Glutamatergic neuron (in vitro differentiated cells): ENCODE measurements around the gene CFAP92. TPM values are rescaled to one million over a fixed set of nuclear protein-coding genes. Genes with fewer than 3 reads are reported as not detected.

Source experiments
- DNase-seq: peaks from one replicate; pipeline ENCODE4 v3.0.0; 2022
- H3K27ac Mint-ChIP-seq: one replicate; pipeline ENCODE4 v1.8.0; 2020; ENCODE audit warnings: mild to moderate bottlenecking, mixed read lengths, inconsistent platforms; ENCODE audit not compliant: unreplicated experiment
- H3K27me3 Mint-ChIP-seq: one replicate; pipeline ENCODE4 v1.8.0; 2020; ENCODE audit warnings: mild to moderate bottlenecking, moderate library complexity, mixed read lengths, inconsistent platforms; ENCODE audit not compliant: unreplicated experiment
- H3K36me3 Mint-ChIP-seq: one replicate; pipeline ENCODE4 v1.8.0; 2020; ENCODE audit warnings: mild to moderate bottlenecking, mixed read lengths, inconsistent platforms; ENCODE audit not compliant: unreplicated experiment
- H3K4me1 Mint-ChIP-seq: one replicate; pipeline ENCODE4 v1.8.0; 2020; ENCODE audit warnings: mild to moderate bottlenecking, low read depth, mixed read lengths, inconsistent platforms; ENCODE audit not compliant: unreplicated experiment
- H3K4me3 Mint-ChIP-seq: one replicate; pipeline ENCODE4 v1.8.0; 2020; ENCODE audit warnings: mild to moderate bottlenecking, mixed read lengths, inconsistent platforms; ENCODE audit not compliant: unreplicated experiment
- H3K9me3 Mint-ChIP-seq: one replicate; pipeline ENCODE4 v1.8.0; 2020; ENCODE audit warnings: mild to moderate bottlenecking, moderate library complexity, mixed read lengths, inconsistent platforms; ENCODE audit not compliant: unreplicated experiment
- total RNA-seq: library from RNA; stranded (reverse); fragmentation: NEBNext Ultra II Directional; extraction: Animal tissue kit (Norgen Biotek cat#: 25700); gene quantifications from one replicate; pipeline ENCODE4 v1.2.1, GENCODE V29; 2021; ENCODE audit not compliant: unreplicated experiment
- TF ChIP-seq, protein P1 (sequence below): fragments of 200-600 bp; sonication (generic); IDR thresholded peaks from one replicate; pipeline ENCODE4 v1.5.0; 2021; ENCODE audit not compliant: partially characterized antibody, unreplicated experiment

Gene CFAP92
- total RNA-seq, 1 donor from 2014 or later = 0.15 TPM

DNA sequence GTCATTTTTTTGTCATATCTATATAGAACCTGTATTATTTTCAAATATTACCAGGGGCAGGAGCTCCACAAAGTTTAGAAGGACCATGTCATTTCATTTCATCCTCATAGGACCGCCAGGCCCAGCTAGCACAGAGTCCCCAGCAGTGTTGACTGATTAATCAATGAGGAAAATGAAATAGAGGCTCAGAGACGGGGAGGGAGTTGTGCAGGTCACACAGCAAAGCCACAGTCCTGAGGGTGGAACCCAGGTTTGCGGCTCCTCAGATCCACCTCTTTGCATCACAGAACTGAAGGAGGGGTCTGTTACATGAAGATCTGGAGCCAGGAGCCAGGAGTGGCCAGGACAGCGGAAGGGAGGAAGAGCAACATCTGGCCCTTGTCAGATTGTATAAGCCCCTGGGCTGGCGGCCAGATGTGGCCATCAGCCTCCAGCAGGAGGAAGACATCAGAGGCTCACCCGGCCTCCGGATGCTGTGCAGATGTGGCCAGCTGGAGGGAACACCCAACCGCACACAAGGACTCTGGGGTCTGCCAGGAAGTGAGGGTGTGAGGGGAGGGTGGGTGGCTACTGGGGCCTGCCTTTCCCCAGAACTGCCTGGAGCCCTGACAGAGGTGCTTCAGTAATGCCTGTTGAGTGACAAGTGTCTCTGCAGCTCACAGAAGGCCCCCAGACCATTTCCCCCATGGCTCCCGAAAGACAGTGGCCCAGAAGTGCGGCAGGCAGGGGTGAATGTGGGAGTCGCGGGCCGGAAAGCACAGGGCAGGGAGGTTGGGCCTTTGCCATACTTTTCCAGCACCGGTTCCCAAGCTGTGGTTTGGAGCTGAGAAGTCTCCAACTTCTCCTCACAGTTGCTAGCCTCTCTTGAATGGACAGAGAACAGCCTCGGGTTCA, 28.5 kb upstream of the CFAP92 start:
- H3K36me3 Mint-ChIP-seq = no peaks in the 10 kb centered on the region
- TF ChIP-seq, protein P1, sequence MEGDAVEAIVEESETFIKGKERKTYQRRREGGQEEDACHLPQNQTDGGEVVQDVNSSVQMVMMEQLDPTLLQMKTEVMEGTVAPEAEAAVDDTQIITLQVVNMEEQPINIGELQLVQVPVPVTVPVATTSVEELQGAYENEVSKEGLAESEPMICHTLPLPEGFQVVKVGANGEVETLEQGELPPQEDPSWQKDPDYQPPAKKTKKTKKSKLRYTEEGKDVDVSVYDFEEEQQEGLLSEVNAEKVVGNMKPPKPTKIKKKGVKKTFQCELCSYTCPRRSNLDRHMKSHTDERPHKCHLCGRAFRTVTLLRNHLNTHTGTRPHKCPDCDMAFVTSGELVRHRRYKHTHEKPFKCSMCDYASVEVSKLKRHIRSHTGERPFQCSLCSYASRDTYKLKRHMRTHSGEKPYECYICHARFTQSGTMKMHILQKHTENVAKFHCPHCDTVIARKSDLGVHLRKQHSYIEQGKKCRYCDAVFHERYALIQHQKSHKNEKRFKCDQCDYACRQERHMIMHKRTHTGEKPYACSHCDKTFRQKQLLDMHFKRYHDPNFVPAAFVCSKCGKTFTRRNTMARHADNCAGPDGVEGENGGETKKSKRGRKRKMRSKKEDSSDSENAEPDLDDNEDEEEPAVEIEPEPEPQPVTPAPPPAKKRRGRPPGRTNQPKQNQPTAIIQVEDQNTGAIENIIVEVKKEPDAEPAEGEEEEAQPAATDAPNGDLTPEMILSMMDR = no peak
- H3K9me3 Mint-ChIP-seq = no peaks in the 10 kb centered on the region
- H3K27me3 Mint-ChIP-seq = peaks cover 8% of the 10 kb centered on the region
- no peak overlapping the region for H3K4me3 Mint-ChIP-seq
- H3K27ac Mint-ChIP-seq = no peak overlapping the region
- no peak for DNase-seq
- H3K4me1 Mint-ChIP-seq = peaks cover 12% of the 10 kb centered on the region

DNA sequence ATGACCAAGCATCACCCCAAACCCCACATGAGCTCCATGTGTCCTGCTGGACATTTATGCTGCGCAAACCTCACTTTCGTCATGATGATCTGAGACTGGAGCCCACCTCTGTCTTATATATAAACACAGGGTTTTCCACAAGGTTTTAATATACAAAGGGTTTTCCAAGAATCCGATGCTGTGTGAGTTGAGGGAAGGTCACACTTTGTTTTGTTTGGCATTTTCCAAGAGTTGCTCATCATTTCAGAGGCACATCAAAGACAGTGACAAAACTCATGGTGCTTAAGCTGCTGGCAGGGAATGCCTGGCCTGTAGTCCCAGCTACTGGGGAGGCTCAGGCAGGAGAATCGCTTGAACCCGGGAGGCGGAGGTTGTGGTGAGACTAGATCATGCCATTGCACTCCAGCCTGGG, 27.3 kb upstream of the CFAP92 start:
- H3K36me3 Mint-ChIP-seq = no peaks in the 10 kb centered on the region
- no peak overlapping the region for H3K27ac Mint-ChIP-seq
- DNase-seq = no peak
- TF ChIP-seq, protein P1 = no peak
- peaks cover 4% of the 10 kb centered on the region for H3K27me3 Mint-ChIP-seq
- no peak overlapping the region for H3K4me3 Mint-ChIP-seq
- no peaks in the 10 kb centered on the region for H3K9me3 Mint-ChIP-seq
- H3K4me1 Mint-ChIP-seq = peaks cover 12% of the 10 kb centered on the region

DNA sequence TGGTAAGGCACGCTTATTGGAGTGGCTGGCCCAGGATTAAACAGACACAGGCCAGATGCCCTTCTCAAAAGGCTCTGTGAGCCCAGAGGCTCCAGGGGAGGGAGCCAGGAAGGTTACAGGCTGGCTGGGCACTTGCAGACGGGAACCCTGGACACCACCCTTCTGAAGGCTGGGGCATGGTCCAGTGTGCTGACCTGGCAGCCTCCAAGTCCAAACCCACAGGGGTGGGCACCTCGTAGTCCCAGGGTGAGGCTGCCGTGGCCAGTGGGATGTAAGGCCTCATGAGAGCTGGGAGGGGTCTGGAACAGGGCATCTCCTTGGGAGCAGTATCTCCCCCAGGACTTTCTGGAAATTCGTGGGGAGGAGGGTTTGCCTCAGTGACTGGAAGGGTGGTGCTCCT, 26.8 kb upstream of the CFAP92 start:
- Mint-ChIP-seq H3K27me3 (peaks cover 4% of the 10 kb centered on the region), H3K9me3 (no peaks in the 10 kb centered on the region), H3K27ac (no peak overlapping the region), H3K4me1 (peaks cover 12% of the 10 kb centered on the region), H3K4me3 (no peak overlapping the region), H3K36me3 (no peaks in the 10 kb centered on the region)
- TF ChIP-seq, protein P1 = no peak
- DNase-seq = no peak

DNA sequence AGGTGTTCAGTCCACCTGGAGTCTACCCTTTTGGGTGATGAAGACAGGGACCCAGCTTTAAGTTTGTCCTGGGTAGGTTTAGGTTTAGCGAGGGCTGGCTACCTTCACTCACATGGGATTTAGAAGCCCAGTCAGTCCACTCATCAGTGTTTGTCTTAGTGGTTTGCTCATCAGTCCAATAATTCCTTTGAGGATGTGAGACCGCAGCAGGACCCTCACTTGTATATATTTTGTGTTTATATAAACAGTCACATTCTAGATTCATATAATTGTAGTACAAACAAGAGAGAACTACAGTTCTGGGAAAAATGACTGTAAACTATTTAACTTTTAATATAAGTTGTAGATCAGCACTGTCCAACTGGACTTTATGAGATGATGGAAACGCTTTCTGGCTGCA, 25.4 kb upstream of the CFAP92 start:
- H3K27me3 Mint-ChIP-seq = peaks cover 4% of the 10 kb centered on the region
- TF ChIP-seq, protein P1 = no peak
- DNase-seq = no peak
- no peaks in the 10 kb centered on the region for H3K36me3 Mint-ChIP-seq
- H3K9me3 Mint-ChIP-seq = no peaks in the 10 kb centered on the region
- peaks cover 12% of the 10 kb centered on the region for H3K4me1 Mint-ChIP-seq
- H3K4me3 Mint-ChIP-seq = no peak overlapping the region
- no peak overlapping the region for H3K27ac Mint-ChIP-seq

DNA sequence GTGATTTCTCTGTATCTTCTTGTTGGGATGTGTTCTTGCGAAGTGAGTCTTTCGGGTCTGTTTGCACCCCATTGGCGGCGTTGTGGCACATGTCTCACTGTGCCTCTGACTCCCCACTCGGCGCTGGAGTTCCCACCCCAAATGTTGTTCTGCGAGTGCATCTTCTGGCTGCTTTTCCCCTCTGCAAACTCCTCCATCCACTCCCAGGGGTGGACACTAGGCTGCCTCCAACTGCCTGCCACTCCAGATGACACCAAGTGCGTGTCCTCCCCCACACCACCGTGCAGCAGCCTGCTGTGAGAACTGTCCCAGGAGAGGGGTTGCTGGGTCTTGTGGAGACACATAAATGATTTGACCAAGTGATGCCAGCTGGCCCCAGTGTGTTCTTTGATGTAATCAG, 24.9 kb upstream of the CFAP92 start:
- H3K36me3 Mint-ChIP-seq = no peaks in the 10 kb centered on the region
- H3K9me3 Mint-ChIP-seq = no peaks in the 10 kb centered on the region
- DNase-seq = no peak
- peak overlapping the region; percentile 73 for H3K4me3 Mint-ChIP-seq
- H3K4me1 Mint-ChIP-seq = peaks cover 12% of the 10 kb centered on the region
- H3K27me3 Mint-ChIP-seq = peaks cover 4% of the 10 kb centered on the region
- peak overlapping the region; percentile 36 for H3K27ac Mint-ChIP-seq
- TF ChIP-seq, protein P1 = no peak
